Activated CD4-positive, alpha-beta T cell treated with anti-CD3 and anti-CD28 coated beads for 36 hours (primary cell): Measurements from ENCODE around the gene MSMP. TPM values are rescaled to one million over a fixed set of nuclear protein-coding genes. Genes with fewer than 3 reads are reported as not detected.
A peak's percentile ranks its signal among the peaks of the same experiment; 100 is the strongest.

Source experiments
- ATAC-seq: fragments of 200-7000 bp; cut with Tn5 transposase; one replicate; pipeline ENCODE4 v1.10.0; 2021; ENCODE audit warnings: mild to moderate bottlenecking, moderate library complexity
- CTCF ChIA-PET: fragments of 350-600 bp; sonication (Branson Sonifier 250); formaldehyde crosslinking; loops from one replicate; lab custom pipeline; 2021; ENCODE audit warnings: antibody characterized with exemption; lab: Charles Lee
- POLR2A ChIA-PET: fragments of 350-600 bp; sonication (Branson Sonifier 250); formaldehyde crosslinking; loops from one replicate; lab custom pipeline; 2021; ENCODE audit warnings: antibody characterized with exemption, inconsistent platforms; lab: Charles Lee
- DNase-seq: peaks from one replicate; pipeline ENCODE4 v3.0.0-alpha.2; 2020
- H3K27ac Mint-ChIP-seq: one replicate; pipeline ENCODE4 v1.8.0; 2021; ENCODE audit warnings: mixed read lengths
- H3K27me3 Mint-ChIP-seq: one replicate; pipeline ENCODE4 v1.8.0; 2021; ENCODE audit warnings: mixed read lengths
- H3K36me3 Mint-ChIP-seq: one replicate; pipeline ENCODE4 v1.8.0; 2021; ENCODE audit warnings: low read depth, mixed read lengths
- H3K4me1 Mint-ChIP-seq: one replicate; pipeline ENCODE4 v1.8.0; 2021; ENCODE audit warnings: mixed read lengths
- H3K4me3 Mint-ChIP-seq: one replicate; pipeline ENCODE4 v1.8.0; 2021; ENCODE audit warnings: mild to moderate bottlenecking, moderate library complexity, mixed read lengths
- H3K9me3 Mint-ChIP-seq: one replicate; pipeline ENCODE4 v1.8.0; 2021; ENCODE audit warnings: low read depth, mixed read lengths
- intact Hi-C, 2 experiments: fragments of 100-400 bp; cut with DNase I in 1 of 2; cut with micrococcal nuclease in 1 of 2; formaldehyde crosslinking; loops; one replicate each; pipeline versions ENCODE4 v1.14.2 to v1.15.1; 2022 to 2024; cut with DNase I, micrococcal nuclease
- total RNA-seq, 2 experiments: library from RNA; stranded (reverse); gene quantifications; one replicate each; pipeline ENCODE4 v1.2.3, GENCODE V29; 2021

Gene MSMP
- total RNA-seq, 2 experiments from 2014 or later = 0.39 TPM; not detected in 1

DNA sequence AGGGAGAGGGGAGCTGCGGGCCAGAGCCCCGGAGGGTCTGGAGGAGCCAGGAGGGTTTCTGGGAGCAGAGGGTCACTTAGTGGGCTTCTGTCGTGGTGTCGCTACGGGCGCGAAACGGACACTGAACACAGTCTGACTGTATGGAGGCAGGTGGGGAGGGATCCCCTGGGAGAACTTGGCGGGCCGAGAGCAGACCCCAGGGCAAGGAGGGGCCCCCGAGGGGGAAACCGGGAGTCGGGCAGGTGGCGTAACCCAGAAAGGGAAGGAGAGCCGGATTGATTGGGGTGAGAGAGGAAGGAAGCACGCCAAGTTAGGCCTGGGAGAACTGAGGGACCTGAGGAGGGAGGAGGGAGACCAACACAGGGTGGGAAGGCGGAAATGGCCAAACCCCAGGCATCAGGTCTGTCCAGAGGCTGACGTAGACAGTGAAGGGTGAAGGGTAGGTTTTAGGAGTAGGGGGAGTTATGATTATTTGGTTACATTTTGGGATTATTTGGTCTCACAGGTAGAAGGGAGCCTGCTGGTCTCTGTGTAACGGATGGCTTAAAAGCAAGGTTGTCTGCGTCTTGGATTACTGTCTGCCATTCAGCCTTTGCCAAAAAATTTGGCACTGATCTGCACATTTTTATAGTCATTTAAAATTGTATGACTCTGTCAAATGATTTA lies 3.3 kb upstream of the MSMP start:
- intact Hi-C loops = loop anchor here (2.0 to 10.0 kb wide), 4 partner anchors 25 to 647 kb away; partner anchors contain the start of genes CREB3 (in 1 of the 2), HINT2 (in 1 of the 2), RNF38 (in 1 of the 2) and TESK1 (in 1 of the 2)
- no peaks in the 10 kb centered on the region for H3K9me3 Mint-ChIP-seq
- H3K27ac Mint-ChIP-seq = peak overlapping the region; percentile 91
- POLR2A ChIA-PET = no interaction called here
- peaks cover 24% of the 10 kb centered on the region for H3K36me3 Mint-ChIP-seq
- no peaks in the 10 kb centered on the region for H3K27me3 Mint-ChIP-seq
- CTCF ChIA-PET = interaction anchor here (0.7 to 2.0 kb wide), 11 partner anchors 10 to 125 kb away, joined by 3 to 13 read pairs (median 4); partner anchors contain the start of gene SPAG8
- H3K4me3 Mint-ChIP-seq = peak overlapping the region; percentile 97
- H3K4me1 Mint-ChIP-seq = peaks cover 34% of the 10 kb centered on the region
- ATAC-seq = peak; percentile 26
- DNase-seq = peak; percentile 46

- intact Hi-C loops = loop anchor here (1.0 to 10.0 kb wide), 5 partner anchors 24 to 648 kb away; partner anchors contain the start of genes HINT2 (in 2 of the 2), CREB3 (in 1 of the 2), RNF38 (in 1 of the 2) and TESK1 (in 1 of the 2)
- CTCF ChIA-PET = interaction anchor here (0.6 to 2.0 kb wide), 19 partner anchors 9 to 662 kb away, joined by 3 to 13 read pairs (median 4); partner anchors contain the start of genes CREB3, SPAG8 and TLN1
- Mint-ChIP-seq H3K4me1 (peaks cover 34% of the 10 kb centered on the region), H3K36me3 (peaks cover 27% of the 10 kb centered on the region), H3K4me3 (peak overlapping the region; percentile 97), H3K27ac (peak overlapping the region; percentile 94), H3K27me3 (no peaks in the 10 kb centered on the region), H3K9me3 (no peaks in the 10 kb centered on the region)
- POLR2A ChIA-PET = interaction anchor here (0.7 kb wide), 1 partner anchor 126 kb away, joined by 3 read pairs; no protein-coding TSS in a partner anchor
- DNase-seq (peak; percentile 92), ATAC-seq (peak; percentile 92)
These were observed 2.5 kb upstream of the MSMP start for GRCh38 chr9:35756275-35757225.

DNA sequence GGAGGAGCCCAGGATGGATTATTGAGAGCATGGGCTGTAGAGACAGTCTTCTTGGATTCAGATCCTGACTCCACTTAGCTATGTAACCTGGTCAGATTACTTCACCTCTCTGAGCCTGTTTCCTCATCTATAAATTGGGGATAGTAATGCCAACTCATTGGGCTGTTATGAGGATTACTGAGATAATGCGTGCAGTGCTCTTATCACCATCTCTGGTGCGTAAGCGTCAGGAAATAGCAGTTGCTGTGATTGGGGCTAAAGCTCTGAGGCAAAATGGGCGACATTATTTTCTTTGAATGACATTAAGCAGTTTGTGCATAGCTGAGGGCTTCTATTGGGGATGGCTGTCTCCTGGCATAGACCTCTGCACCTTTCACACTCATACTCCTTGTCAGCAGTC lies 995 bp upstream of the MSMP start:
- H3K9me3 Mint-ChIP-seq = no peaks in the 10 kb centered on the region
- ATAC-seq = no peak
- no peak for DNase-seq
- H3K4me3 Mint-ChIP-seq = no peak overlapping the region
- peaks cover 25% of the 10 kb centered on the region for H3K36me3 Mint-ChIP-seq
- peaks cover 37% of the 10 kb centered on the region for H3K4me1 Mint-ChIP-seq
- intact Hi-C loops = loop anchor here in 1 of 2 experiments (10.0 kb wide), 1 partner anchor 650 kb away; the partner anchor contains the start of gene RNF38
- ChIA-PET CTCF (interaction anchor here (0.8 to 1.8 kb wide), 7 partner anchors 9 to 770 kb away, joined by 3 to 6 read pairs (median 4); partner anchors contain the start of genes CREB3 and TLN1), POLR2A (interaction anchor here (0.6 kb wide), 1 partner anchor 155 kb away, joined by 8 read pairs; no protein-coding TSS in a partner anchor)
- H3K27me3 Mint-ChIP-seq = no peaks in the 10 kb centered on the region
- no peak overlapping the region for H3K27ac Mint-ChIP-seq

DNA sequence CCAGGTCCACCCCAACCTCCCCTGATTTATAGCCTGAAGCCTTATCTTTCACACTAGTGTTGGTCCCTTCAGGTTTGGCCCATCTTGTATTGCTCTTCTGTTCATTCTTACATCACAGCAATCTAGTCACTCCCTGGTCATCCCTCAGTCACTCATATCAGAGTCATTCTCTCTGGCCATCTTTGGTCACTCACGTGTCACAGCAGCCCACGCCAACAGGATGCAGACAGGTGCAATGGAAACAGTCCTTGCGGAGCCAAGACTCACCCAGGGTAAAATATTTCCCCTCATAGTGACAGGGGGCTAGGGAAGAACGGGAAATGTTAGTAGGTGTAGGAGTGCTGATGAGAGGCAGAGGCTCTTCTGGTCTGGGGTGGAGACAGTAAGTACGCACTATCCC lies 610 bp downstream of the MSMP start:
- POLR2A ChIA-PET = no interaction called here
- Mint-ChIP-seq H3K4me1 (peaks cover 26% of the 10 kb centered on the region), H3K27me3 (no peaks in the 10 kb centered on the region), H3K9me3 (no peaks in the 10 kb centered on the region), H3K27ac (no peak overlapping the region), H3K4me3 (no peak overlapping the region), H3K36me3 (peaks cover 19% of the 10 kb centered on the region)
- DNase-seq = no peak
- intact Hi-C loops = loop anchor here in 1 of 2 experiments (10.0 kb wide), 1 partner anchor 651 kb away; the partner anchor contains the start of gene RNF38
- CTCF ChIA-PET = no interaction called here
- ATAC-seq = no peak

DNA sequence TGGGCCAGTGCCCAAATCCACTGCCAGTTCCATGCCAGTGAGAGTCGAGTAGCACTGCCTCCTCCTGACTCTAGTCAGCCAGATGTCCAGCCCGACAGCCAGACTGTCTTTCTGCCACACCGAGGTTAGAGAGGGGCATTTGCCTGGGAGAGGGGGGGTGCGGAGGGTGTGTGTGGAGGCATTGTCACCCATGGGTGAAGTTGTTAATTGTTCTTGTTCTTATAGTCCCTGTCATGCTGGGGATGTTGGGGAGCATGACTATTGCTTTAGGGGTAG lies 3.9 kb downstream of the MSMP start:
- peak overlapping the region; percentile 88 for H3K27ac Mint-ChIP-seq
- H3K4me1 Mint-ChIP-seq = peaks cover 37% of the 10 kb centered on the region
- DNase-seq = no peak
- ATAC-seq = no peak
- POLR2A ChIA-PET = interaction anchor here (1.1 to 3.3 kb wide), 2 partner anchors 18 to 48 kb away, joined by 3 to 14 read pairs; partner anchors contain the start of genes CREB3 and TLN1
- H3K9me3 Mint-ChIP-seq = no peaks in the 10 kb centered on the region
- no peaks in the 10 kb centered on the region for H3K27me3 Mint-ChIP-seq
- CTCF ChIA-PET = interaction anchor here (0.9 to 4.5 kb wide), 5 partner anchors 8 to 133 kb away, joined by 3 to 54 read pairs (median 5); partner anchors contain the start of genes CREB3 and TLN1
- H3K36me3 Mint-ChIP-seq = peaks cover 19% of the 10 kb centered on the region
- intact Hi-C loops = loop anchor here in 1 of 2 experiments (10.0 kb wide), 1 partner anchor 655 kb away; the partner anchor contains the start of gene RNF38
- H3K4me3 Mint-ChIP-seq = peak overlapping the region; percentile 93

- H3K36me3 Mint-ChIP-seq = peaks cover 21% of the 10 kb centered on the region
- intact Hi-C loops = loop anchor here (1.0 to 10.0 kb wide), 8 partner anchors 17 to 1292 kb away; partner anchors contain the start of genes CCDC107 (in 2 of the 2), CREB3 (in 2 of the 2), RMRP (in 2 of the 2) and TLN1 (in 2 of the 2)
- DNase-seq (peak; percentile 70), ATAC-seq (peak; percentile 71)
- ChIA-PET POLR2A (interaction anchor here (0.6 to 3.3 kb wide), 4 partner anchors 11 to 100 kb away, joined by 3 to 14 read pairs (median 6); partner anchors contain the start of genes CREB3 and TLN1), CTCF (interaction anchor here (0.7 to 4.5 kb wide), 9 partner anchors 9 to 635 kb away, joined by 3 to 54 read pairs (median 4); partner anchors contain the start of genes CREB3, SPAG8 and TLN1)
- H3K27me3 Mint-ChIP-seq = no peaks in the 10 kb centered on the region
- H3K4me3 Mint-ChIP-seq = peak overlapping the region; percentile 93
- H3K9me3 Mint-ChIP-seq = no peaks in the 10 kb centered on the region
- peak overlapping the region; percentile 88 for H3K27ac Mint-ChIP-seq
- peaks cover 39% of the 10 kb centered on the region for H3K4me1 Mint-ChIP-seq
These were observed 4.4 kb downstream of the MSMP start for GRCh38 chr9:35749515-35750255.

- peaks cover 40% of the 10 kb centered on the region for H3K4me1 Mint-ChIP-seq
- peak; percentile 79 for ATAC-seq
These were observed 5.1 kb downstream of the MSMP start, which contains the start of the genes GBA2 and RGP1 for GRCh38 chr9:35748858-35749514. Gene GBA2, minus strand, starts transcription at chr9:35749228. Its CDS starts 524 bp downstream, at chr9:35748704. Gene RGP1, plus strand, starts transcription at chr9:35749287. Its CDS starts 469 bp downstream, at chr9:35749756.

DNA sequence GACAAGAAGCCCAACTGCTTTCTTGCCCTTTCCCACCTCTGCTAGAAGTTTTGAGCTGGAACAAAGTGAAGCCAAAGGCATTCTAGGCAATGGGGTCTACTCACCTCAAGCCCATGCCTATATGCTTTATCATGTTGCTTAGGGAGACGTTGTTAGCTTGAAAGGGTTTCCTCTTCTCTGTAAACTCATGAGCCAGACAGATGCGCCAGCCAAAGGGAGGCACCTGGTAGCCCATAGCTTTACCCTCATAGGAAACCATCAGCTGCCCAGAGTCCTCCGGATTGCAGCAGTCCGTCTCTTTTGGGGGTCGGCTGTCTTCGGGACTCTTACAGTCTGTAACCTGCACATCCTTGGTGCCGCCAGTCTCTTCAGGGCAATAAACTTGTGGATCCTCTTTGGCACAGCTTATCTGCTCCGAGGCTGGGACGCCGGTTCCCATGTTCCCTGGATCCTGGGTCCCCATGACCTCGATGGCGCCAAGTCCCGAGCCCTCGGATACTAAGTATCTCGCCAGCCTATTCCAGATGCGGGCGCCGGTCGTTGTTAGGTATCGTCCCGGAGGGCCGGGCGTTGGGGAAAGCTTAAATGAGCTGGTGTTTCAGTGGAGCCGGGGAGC lies 5.7 kb downstream of the MSMP start:
- Mint-ChIP-seq H3K27ac (peak overlapping the region; percentile 39), H3K27me3 (no peaks in the 10 kb centered on the region), H3K4me1 (peaks cover 40% of the 10 kb centered on the region), H3K9me3 (no peaks in the 10 kb centered on the region), H3K36me3 (peaks cover 28% of the 10 kb centered on the region), H3K4me3 (peak overlapping the region; percentile 81)
- ChIA-PET POLR2A (interaction anchor here (0.6 to 3.3 kb wide), 6 partner anchors 13 to 58 kb away, joined by 3 to 14 read pairs (median 4); partner anchors contain the start of genes CREB3 and TLN1), CTCF (interaction anchor here (0.6 to 4.5 kb wide), 15 partner anchors 8 to 404 kb away, joined by 3 to 54 read pairs (median 4); partner anchors contain the start of genes CREB3 and TLN1)
- peak; percentile 36 for DNase-seq
- ATAC-seq = no peak
- intact Hi-C loops = loop anchor here (2.0 to 5.0 kb wide), 3 partner anchors 90 to 1291 kb away; partner anchors contain the start of genes CCDC107 (in 2 of the 2), RMRP (in 2 of the 2), DNAI1 (in 1 of the 2) and FAM219A (in 1 of the 2)

More at GRCh38 chr9:35748858-35749514, 5.1 kb downstream of the MSMP start, which contains the start of the genes GBA2 and RGP1:
- no peaks in the 10 kb centered on the region for H3K27me3 Mint-ChIP-seq
- H3K27ac Mint-ChIP-seq = peak within 1 kb of the TSS; percentile 88
- intact Hi-C loops = loop anchor here (1.0 to 5.0 kb wide), 7 partner anchors 17 to 1292 kb away; partner anchors contain the start of genes CCDC107 (in 2 of the 2), CREB3 (in 2 of the 2), RMRP (in 2 of the 2) and TLN1 (in 2 of the 2)
- no peaks in the 10 kb centered on the region for H3K9me3 Mint-ChIP-seq
- peak within 1 kb of the TSS; percentile 93 for H3K4me3 Mint-ChIP-seq
- DNase-seq = peak; percentile 83
- POLR2A ChIA-PET = interaction anchor here (0.6 to 3.3 kb wide), 7 partner anchors 12 to 59 kb away, joined by 3 to 14 read pairs (median 3); partner anchors contain the start of genes CREB3 and TLN1
- CTCF ChIA-PET = interaction anchor here (0.6 to 4.5 kb wide), 14 partner anchors 8 to 403 kb away, joined by 3 to 54 read pairs (median 4); partner anchors contain the start of genes CREB3, SPAG8 and TLN1
- H3K36me3 Mint-ChIP-seq = peaks cover 25% of the 10 kb centered on the region
